PC-9 (cell line): ENCODE measurements around the gene CALML5.

Source experiments
- EZH2 ChIP-seq: fragments of 200-600 bp; sonication (generic); IDR thresholded peaks from 2 replicates; pipeline ENCODE4 v1.8.0; 2017; ENCODE audit warnings: antibody characterized with exemption, low read depth
- TF ChIP-seq, protein P1 (sequence below): fragments of 200-600 bp; sonication (generic); conservative IDR thresholded peaks from 2 replicates; pipeline ENCODE4 v1.6.1; 2017; ENCODE audit warnings: mixed run types, antibody characterized with exemption, mild to moderate bottlenecking, moderate library complexity

GRCh38 chr10:5514226-5514850, 15.0 kb upstream of the CALML5 start:
- TF ChIP-seq, protein P1, sequence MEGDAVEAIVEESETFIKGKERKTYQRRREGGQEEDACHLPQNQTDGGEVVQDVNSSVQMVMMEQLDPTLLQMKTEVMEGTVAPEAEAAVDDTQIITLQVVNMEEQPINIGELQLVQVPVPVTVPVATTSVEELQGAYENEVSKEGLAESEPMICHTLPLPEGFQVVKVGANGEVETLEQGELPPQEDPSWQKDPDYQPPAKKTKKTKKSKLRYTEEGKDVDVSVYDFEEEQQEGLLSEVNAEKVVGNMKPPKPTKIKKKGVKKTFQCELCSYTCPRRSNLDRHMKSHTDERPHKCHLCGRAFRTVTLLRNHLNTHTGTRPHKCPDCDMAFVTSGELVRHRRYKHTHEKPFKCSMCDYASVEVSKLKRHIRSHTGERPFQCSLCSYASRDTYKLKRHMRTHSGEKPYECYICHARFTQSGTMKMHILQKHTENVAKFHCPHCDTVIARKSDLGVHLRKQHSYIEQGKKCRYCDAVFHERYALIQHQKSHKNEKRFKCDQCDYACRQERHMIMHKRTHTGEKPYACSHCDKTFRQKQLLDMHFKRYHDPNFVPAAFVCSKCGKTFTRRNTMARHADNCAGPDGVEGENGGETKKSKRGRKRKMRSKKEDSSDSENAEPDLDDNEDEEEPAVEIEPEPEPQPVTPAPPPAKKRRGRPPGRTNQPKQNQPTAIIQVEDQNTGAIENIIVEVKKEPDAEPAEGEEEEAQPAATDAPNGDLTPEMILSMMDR: no peak
- no peak for TF ChIP-seq EZH2
